Ishikawa (cell line): ENCODE measurements around the gene CPA5.

ENCODE experiments used
- EGR1 ChIP-seq: IDR thresholded peaks from 2 replicates; pipeline ENCODE4 v1.6.1; 2012
- EP300 ChIP-seq: IDR thresholded peaks from 2 replicates; pipeline ENCODE4 v1.6.1; 2012; ENCODE audit warnings: borderline replicate concordance
- RAD21 ChIP-seq: IDR thresholded peaks from 2 replicates; pipeline ENCODE4 v1.6.1; 2012; ENCODE audit warnings: low read depth
- TCF12 ChIP-seq: IDR thresholded peaks from 2 replicates; pipeline ENCODE4 v1.6.1; 2012; ENCODE audit warnings: low read depth
- USF1 ChIP-seq: IDR thresholded peaks from 2 replicates; pipeline ENCODE4 v1.6.1; 2012
- YY1 ChIP-seq: IDR thresholded peaks from 2 replicates; pipeline ENCODE4 v1.6.1; 2012; ENCODE audit warnings: low read depth
- ZBTB7A ChIP-seq: IDR thresholded peaks from 2 replicates; pipeline ENCODE4 v1.6.1; 2012; ENCODE audit warnings: low read depth

DNA sequence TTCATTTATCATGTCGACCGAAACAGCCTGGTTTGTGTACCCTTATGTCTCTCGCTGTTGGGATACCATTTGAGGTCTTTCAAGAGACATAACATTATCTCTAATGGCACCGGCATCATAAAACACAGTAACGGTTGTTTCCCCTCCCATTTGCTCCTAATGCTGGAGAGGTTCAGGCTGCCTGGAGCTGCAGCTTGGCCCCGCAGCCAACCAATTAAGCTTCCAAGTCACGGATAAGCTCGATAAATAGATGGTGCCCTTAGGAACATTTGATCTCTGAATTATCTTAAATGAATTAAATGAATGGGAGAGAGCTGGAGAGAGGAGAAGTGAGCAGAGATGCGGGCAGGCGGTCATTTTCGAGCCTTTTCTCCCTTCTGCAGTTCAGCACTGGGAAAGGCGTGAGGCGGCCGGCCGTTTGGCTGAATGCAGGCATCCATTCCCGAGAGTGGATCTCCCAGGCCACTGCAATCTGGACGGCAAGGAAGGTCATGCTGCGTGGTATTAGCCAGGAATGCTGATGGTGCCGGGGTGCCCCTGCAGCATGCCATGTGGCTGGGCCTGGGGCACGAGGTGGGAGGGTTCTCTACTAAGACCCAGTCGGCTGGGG, 39.1 kb upstream of the CPA5 start:
- TF ChIP-seq TCF12 (no peak), ZBTB7A (no peak), USF1 (no peak), YY1 (no peak), EGR1 (no peak), RAD21 (no peak), EP300 (no peak)
